Uterus (tissue), 4 donors: Measurements from ENCODE around the gene PLEKHA4. TPM values are rescaled to one million over a fixed set of nuclear protein-coding genes. Genes with fewer than 3 reads are reported as not detected.
"Not testable (repeated sequence)": the region's sequence is repeated elsewhere in the genome, so short reads cannot be mapped to it uniquely, and the experiment has no call there.

Experiments used
- DNase-seq, 2 donors: peaks; one replicate each; pipeline ENCODE4 v3.0.0-alpha.2; 2019 to 2020
- H3K27ac ChIP-seq, 2 donors: fragments of 200-600 bp; sonication (generic); 1 replicate in 1 of 2; 2 replicates in 1 of 2; pipeline ENCODE4 v1.5.1; 2016 to 2018
- H3K27me3 ChIP-seq, 2 donors: fragments of 200-600 bp; sonication (generic); one replicate each; pipeline ENCODE4 v1.5.1; 2018 to 2019; ENCODE audit warnings: control low read depth in 1 of 2
- H3K36me3 ChIP-seq, 2 donors: fragments of 200-600 bp; sonication (generic); one replicate each; pipeline ENCODE4 v1.5.1; 2019; ENCODE audit warnings: control low read depth in 1 of 2
- H3K4me1 ChIP-seq, 2 donors: fragments of 200-600 bp; sonication (generic); one replicate each; pipeline ENCODE4 v1.5.1; 2018 to 2019; ENCODE audit warnings: control low read depth in 1 of 2
- H3K4me3 ChIP-seq, 2 donors: fragments of 200-600 bp; sonication (generic); 1 replicate in 1 of 2; 2 replicates in 1 of 2; pipeline ENCODE4 v1.5.1; 2018 to 2019; ENCODE audit warnings: mild to moderate bottlenecking in 1 of 2
- H3K9me3 ChIP-seq, 2 donors: fragments of 200-600 bp; sonication (generic); one replicate each; pipeline ENCODE4 v1.5.1; 2019; ENCODE audit warnings: control low read depth in 1 of 2
- CTCF ChIP-seq, 4 experiments: fragments of 200-600 bp in 2 of 4; fragments of 450-650 bp in 2 of 4; sonication (generic) in 2 of 4; IDR thresholded peaks; one replicate each; pipeline ENCODE4 v1.5.1; 2016 to 2019; ENCODE audit warnings: antibody characterized with exemption in 4 of 4, mild to moderate bottlenecking in 2 of 4, moderate library complexity in 1 of 4
- POLR2A ChIP-seq, 2 donors: fragments of 450-650 bp; IDR thresholded peaks; one replicate each; pipeline ENCODE4 v1.6.1; 2016; ENCODE audit warnings: antibody characterized with exemption in 2 of 2, mild to moderate bottlenecking in 1 of 2, moderate library complexity in 1 of 2
- intact Hi-C: fragments of 100-400 bp; cut with DNase I; formaldehyde crosslinking; loops from one replicate; pipeline ENCODE4 v1.15.1; 2023; ENCODE audit warnings: low total_unique reads
- total RNA-seq, 4 donors: library from RNA; depleted of rRNA in 3 of 4; stranded (reverse); fragments of >200 nt in 3 of 4; gene quantifications; one replicate each; pipeline versions ENCODE4 v1.1.0 to v1.2.4, GENCODE V29; 2014 to 2023
- donor health status: DM: yes; HTN: yes; CAD: no.

The PLEKHA4 gene
- total RNA-seq, 4 donors from 2014 or later: 1.3 to 60.4 (median 10.4) TPM

GRCh38 chr19:48853483-48853882 lies 14.9 kb downstream of the PLEKHA4 start:
- Histone ChIP-seq H3K4me1 (no peaks in the 10 kb centered on the region), H3K9me3 (no peaks in the 10 kb centered on the region), H3K36me3 (no peaks in the 10 kb centered on the region), H3K27ac (no peak overlapping the region), H3K4me3 (no peak overlapping the region), H3K27me3 (no peaks in the 10 kb centered on the region)
- intact Hi-C loops: no loop called here
- no peak for DNase-seq
- no peak for TF ChIP-seq POLR2A (IDR thresholded peaks at IDR 0.05)
- no peak for TF ChIP-seq CTCF (IDR thresholded peaks at IDR 0.05)

GRCh38 chr19:48852292-48852691 lies 16.1 kb downstream of the PLEKHA4 start:
- H3K36me3 ChIP-seq: no peaks in the 10 kb centered on the region
- no peaks in the 10 kb centered on the region for H3K9me3 ChIP-seq
- H3K27me3 ChIP-seq: no peaks in the 10 kb centered on the region
- no peak overlapping the region for H3K4me3 ChIP-seq
- H3K27ac ChIP-seq: no peak overlapping the region
- intact Hi-C loops: no loop called here
- no peak for TF ChIP-seq POLR2A (IDR thresholded peaks at IDR 0.05)
- H3K4me1 ChIP-seq: no peaks in the 10 kb centered on the region
- no peak for DNase-seq

GRCh38 chr19:48846659-48847058 lies 21.8 kb downstream of the PLEKHA4 start:
- DNase-seq, intact Hi-C loops, H3K27me3 ChIP-seq, H3K9me3 ChIP-seq, H3K4me1 ChIP-seq, H3K4me3 ChIP-seq, H3K27ac ChIP-seq, H3K36me3 ChIP-seq: not testable (repeated sequence)

- no peaks in the 10 kb centered on the region for H3K36me3 ChIP-seq
- H3K27ac ChIP-seq: no peak overlapping the region
- H3K9me3 ChIP-seq: no peaks in the 10 kb centered on the region
- TF ChIP-seq POLR2A (IDR thresholded peaks at IDR 0.05) (no peak), CTCF (IDR thresholded peaks at IDR 0.05) (no peak)
- no peak overlapping the region for H3K4me3 ChIP-seq
- DNase-seq: no peak
- no peaks in the 10 kb centered on the region for H3K4me1 ChIP-seq
- intact Hi-C loops: no loop called here
- H3K27me3 ChIP-seq: no peaks in the 10 kb centered on the region
Observed at GRCh38 chr19:48845384-48845783, 23.0 kb downstream of the PLEKHA4 start.

- Histone ChIP-seq H3K27ac (no peak overlapping the region), H3K9me3 (no peaks in the 10 kb centered on the region), H3K4me3 (no peak overlapping the region), H3K36me3 (no peaks in the 10 kb centered on the region), H3K4me1 (no peaks in the 10 kb centered on the region), H3K27me3 (no peaks in the 10 kb centered on the region)
- intact Hi-C loops: no loop called here
- no peak for DNase-seq
- TF ChIP-seq POLR2A (IDR thresholded peaks at IDR 0.05): no peak
- TF ChIP-seq CTCF (IDR thresholded peaks at IDR 0.05): no peak
Observed at GRCh38 chr19:48844472-48844871, 23.9 kb downstream of the PLEKHA4 start.

- no peaks in the 10 kb centered on the region for H3K36me3 ChIP-seq
- peak; percentile 37 to 57 for DNase-seq
- intact Hi-C loops: no loop called here
- H3K27me3 ChIP-seq: no peaks in the 10 kb centered on the region
- no peaks in the 10 kb centered on the region for H3K4me1 ChIP-seq
- no peak overlapping the region for H3K27ac ChIP-seq
- no peaks in the 10 kb centered on the region for H3K9me3 ChIP-seq
- no peak overlapping the region for H3K4me3 ChIP-seq
- TF ChIP-seq POLR2A (IDR thresholded peaks at IDR 0.05) (no peak), CTCF (IDR thresholded peaks at IDR 0.05) (peak; percentile 79 to 85 (median 82))
Observed at GRCh38 chr19:48842789-48843162, 25.6 kb downstream of the PLEKHA4 start.
